ENCODE measurements around the gene NKG7.

The NKG7 gene

DNA sequence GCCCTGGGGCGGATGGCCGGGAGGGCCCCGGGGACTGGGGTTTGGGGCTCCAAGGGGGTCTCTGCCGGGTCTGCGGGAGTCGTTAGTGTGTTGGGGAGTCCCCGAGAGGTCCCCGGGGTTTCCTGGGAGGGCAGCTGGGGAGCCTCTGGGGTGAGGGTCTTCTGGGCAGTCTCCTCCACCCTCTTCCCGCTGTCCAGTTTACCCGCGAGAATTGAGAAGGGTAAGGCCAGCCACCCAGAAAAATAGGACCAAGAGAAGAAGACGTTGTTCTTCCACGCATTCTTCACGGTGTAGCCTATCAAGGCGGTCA lies 5.2 kb downstream of the NKG7 start:
- DNase-seq (ENCODE audit: low read depth in 2 of 2) = no peak
- H3K4me3 ChIP-seq (replicated peaks in 1 of 2; ENCODE audit: low read depth in 2 of 2, low read length in 2 of 2) = peak overlapping the region; percentile 58 to 80
- TF ChIP-seq, protein P1, sequence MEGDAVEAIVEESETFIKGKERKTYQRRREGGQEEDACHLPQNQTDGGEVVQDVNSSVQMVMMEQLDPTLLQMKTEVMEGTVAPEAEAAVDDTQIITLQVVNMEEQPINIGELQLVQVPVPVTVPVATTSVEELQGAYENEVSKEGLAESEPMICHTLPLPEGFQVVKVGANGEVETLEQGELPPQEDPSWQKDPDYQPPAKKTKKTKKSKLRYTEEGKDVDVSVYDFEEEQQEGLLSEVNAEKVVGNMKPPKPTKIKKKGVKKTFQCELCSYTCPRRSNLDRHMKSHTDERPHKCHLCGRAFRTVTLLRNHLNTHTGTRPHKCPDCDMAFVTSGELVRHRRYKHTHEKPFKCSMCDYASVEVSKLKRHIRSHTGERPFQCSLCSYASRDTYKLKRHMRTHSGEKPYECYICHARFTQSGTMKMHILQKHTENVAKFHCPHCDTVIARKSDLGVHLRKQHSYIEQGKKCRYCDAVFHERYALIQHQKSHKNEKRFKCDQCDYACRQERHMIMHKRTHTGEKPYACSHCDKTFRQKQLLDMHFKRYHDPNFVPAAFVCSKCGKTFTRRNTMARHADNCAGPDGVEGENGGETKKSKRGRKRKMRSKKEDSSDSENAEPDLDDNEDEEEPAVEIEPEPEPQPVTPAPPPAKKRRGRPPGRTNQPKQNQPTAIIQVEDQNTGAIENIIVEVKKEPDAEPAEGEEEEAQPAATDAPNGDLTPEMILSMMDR (IDR thresholded peaks at IDR 0.05; ENCODE audit: low read depth, low read length) = no peak

DNA sequence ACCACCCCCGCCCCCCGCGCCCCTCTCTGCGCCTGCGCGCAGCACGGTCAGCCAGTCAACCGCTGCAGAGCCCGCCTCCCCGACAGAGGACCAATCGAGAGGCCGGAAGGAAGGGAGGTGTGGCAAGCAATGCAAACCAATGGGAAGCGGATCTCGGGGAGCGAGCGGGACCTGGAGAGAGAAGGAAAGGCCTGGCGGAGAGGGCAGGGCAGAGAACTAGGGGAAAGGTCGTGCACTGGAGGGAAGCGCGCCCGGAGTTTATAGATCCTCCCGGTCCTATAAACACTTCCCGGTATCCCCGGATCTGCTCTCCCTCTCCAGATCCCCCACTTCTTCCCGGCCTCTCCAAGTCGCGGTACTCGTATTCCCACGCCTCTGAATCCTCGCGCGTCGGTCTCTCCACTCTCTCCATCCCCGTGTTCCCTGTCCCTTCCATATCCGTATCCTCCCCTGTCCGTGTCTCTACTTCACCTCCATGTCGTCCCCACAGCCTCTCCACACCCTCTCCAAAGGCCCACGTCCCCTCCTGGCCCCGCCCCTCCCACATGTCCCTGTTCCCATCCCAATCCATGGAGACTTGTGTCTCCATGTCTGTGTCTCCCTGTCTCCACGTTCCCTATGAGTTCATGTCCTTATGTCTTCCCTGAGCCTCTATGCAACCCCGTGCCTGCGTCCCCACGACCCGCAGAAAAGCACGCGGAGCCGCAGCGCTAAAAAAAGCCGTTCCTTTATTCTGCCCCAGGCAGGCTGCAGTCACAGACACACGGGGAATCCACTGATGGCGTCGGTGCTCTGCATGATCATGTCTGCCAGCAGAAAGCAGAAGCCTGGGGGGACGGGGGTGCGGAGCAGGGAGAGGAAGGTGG lies 5.8 kb downstream of the NKG7 start:
- TF ChIP-seq, protein P1 (IDR thresholded peaks at IDR 0.05; ENCODE audit: low read depth, low read length) = no peak
- peak; percentile 98 to 99 for DNase-seq (ENCODE audit: low read depth in 2 of 2)
- peak overlapping the region; percentile 86 to 92 for H3K4me3 ChIP-seq (replicated peaks in 1 of 2; ENCODE audit: low read depth in 2 of 2, low read length in 2 of 2)

DNA sequence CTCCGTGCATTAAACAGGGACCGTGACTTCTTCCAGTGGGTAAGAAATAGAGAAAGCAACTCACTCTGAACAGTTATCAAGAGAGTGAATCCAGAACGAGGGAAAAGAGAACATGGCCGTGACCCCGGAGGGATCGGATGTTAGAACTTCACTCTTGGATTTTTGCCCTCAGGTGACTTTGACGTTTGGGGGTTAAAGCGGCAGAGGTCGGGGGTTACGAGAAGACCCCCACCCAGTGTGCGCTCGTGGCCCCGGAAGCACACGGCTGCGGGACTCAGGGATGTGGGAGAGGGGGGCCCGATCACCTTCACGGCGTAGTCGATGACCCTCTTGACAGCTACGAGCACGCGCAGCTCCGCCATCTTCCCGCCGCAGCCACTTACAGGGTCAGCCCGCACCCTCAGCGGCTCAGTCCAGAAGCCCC lies 6.5 kb downstream of the NKG7 start, which contains the start of gene ETFB:
Gene ETFB, minus strand, starts transcription at position 424 of the 424 bp plus-strand sequence. Its CDS starts 62 bp downstream, at position 362.
- TF ChIP-seq, protein P1 (IDR thresholded peaks at IDR 0.05; ENCODE audit: low read depth, low read length) = no peak
- H3K4me3 ChIP-seq (replicated peaks in 1 of 2; ENCODE audit: low read depth in 2 of 2, low read length in 2 of 2) = peak within 1 kb of the TSS; percentile 86 to 92
- DNase-seq (ENCODE audit: low read depth in 2 of 2) = no peak

DNA sequence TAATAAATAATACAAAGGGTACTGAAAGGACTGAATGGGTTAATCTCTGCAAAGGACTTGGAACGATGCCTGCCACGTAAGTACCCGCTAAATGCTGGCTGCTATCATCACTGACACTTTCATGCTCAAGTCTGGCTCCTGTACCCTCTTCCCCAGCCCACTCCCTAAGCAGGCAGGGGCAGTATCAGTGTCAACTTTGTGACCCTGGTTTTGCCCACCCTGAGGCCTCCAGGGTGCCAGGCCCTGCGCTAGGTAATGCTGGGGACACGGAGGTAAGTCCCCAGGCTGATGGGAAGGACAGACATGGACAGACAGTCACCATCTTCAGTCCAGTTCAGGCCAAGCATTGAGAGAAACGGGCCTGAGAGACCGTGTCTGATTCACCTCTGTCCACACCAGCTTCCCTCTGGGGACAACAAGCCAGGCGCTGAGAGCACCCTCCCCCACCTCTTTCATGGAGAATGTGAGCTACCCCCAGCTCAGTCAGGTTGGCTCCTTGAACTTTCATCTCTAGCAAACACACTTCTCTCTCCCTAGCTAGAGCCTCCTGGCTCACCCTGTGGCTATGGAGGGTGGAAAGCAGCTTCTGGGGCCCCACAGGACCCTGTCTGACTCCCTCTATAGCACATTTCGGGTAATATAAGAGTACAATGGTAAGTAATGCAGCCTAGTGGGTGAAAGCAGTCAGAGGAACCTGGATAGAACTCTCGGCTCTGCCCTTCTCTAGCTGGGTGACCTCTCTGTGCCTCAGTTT lies 7.1 kb downstream of the NKG7 start:
- TF ChIP-seq, protein P1 (IDR thresholded peaks at IDR 0.05; ENCODE audit: low read depth, low read length) = peak; percentile 13
- peak; percentile 66 to 78 for DNase-seq (ENCODE audit: low read depth in 2 of 2)
- H3K4me3 ChIP-seq (replicated peaks in 1 of 2; ENCODE audit: low read depth in 2 of 2, low read length in 2 of 2) = peak overlapping the region; percentile 86 to 92

DNA sequence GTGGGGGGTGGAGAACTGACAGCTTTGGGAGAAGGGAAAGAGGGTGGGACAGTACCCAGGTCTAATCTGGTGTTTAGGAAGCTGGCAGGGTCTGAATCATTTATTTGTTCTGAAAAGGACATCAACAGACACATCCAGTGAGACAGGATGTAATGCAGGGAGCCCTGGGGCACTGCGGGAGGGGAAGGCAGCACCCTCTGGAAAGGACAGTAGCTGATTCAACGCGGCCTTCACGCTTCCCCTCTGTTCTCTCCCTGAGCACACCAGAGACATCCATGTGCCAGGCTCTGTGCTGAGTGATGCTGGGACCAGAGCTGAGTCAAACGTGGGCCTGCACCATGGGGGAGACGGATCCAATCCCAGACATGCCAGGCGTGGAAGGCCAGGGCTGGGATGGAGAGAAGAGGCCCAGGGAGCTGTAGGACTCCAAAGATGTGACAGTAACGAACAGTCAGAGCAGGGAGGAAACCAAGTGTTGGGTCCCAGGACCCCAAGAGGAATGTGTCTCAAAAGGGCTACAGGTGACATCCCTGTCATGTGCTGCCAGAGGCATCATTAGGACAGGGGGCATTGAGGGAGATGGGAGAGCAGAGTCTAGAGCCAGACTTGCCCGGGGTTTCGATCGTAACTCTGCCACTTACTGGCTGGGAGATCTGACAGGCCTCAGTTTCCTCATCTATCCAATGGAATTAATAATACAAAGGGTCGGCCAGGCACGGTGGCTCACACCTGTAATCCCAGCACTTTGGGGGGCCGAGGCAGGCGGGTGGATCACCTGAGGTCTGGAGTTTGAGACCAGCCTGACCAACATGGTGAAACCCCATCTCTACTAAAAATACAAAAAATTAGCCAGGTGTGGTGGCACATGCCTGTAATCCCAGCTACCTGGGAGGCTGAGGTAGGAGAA lies 8.0 kb downstream of the NKG7 start:
- no peak overlapping the region for H3K4me3 ChIP-seq (replicated peaks in 1 of 2; ENCODE audit: low read depth in 2 of 2, low read length in 2 of 2)
- TF ChIP-seq, protein P1 (IDR thresholded peaks at IDR 0.05; ENCODE audit: low read depth, low read length) = no peak
- DNase-seq (ENCODE audit: low read depth in 2 of 2) = peak; percentile 13 to 38

DNA sequence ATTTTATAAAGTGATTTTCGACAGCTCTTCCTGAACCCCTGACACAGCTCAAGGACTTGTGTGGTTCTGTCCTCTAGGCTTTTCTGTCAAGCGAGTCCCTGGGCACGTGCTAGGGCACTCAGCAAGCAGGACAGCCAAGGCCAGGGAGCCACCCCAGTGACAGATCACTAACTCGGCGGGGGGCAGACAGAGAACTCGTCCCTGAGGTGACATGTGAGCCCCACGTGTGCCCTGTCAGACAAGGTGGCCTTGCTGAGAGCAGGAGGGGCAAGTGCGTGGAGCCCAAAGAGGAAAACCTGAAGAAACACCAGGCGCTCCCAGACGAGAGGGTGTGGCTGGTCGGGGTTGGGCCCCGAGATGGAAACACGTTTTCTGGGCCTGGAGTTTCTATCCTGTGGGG lies 11.2 kb downstream of the NKG7 start:
- no peak overlapping the region for H3K4me3 ChIP-seq (replicated peaks in 1 of 2; ENCODE audit: low read depth in 2 of 2, low read length in 2 of 2)
- no peak for DNase-seq (ENCODE audit: low read depth in 2 of 2)
- TF ChIP-seq, protein P1 (IDR thresholded peaks at IDR 0.05; ENCODE audit: low read depth, low read length) = no peak

Measured in cardiac fibroblast (primary cell).